Adipose tissue (tissue), 3 donors: Measurements from ENCODE around the gene MRPL43. TPM values are rescaled to one million over a fixed set of nuclear protein-coding genes. Genes with fewer than 3 reads are reported as not detected.
"Not testable (repeated sequence)": the region's sequence is repeated elsewhere in the genome, so short reads cannot be mapped to it uniquely, and the experiment has no call there.

ENCODE experiments used
- H3K27ac ChIP-seq: one replicate; pipeline ENCODE4 v1.5.1; 2013; ENCODE audit warnings: low read depth, low read length
- WGBS, 3 donors: extraction: QIAGEN DNeasy Blood & Tissue Kit; methylation state at CpG; one replicate each; pipeline ENCODE4 v1.1.7; 2013; 5-methylcytosine and 5-hydroxymethylcytosine counted together
- polyA plus RNA-seq, 3 donors: library from polyadenylated mRNA; stranded (reverse); fragments of 200-250 nt; gene quantifications; one replicate each; pipeline ENCODE4 v1.2.3, GENCODE V29; 2013
- donor health status: healthy with polysubstance abuse.
- donor health status: Bipolar disorder and iron deficiency.
- donor health status: healthy.

The MRPL43 gene
- polyA plus RNA-seq, 3 donors: 76.5 to 109 (median 96.3) TPM

DNA sequence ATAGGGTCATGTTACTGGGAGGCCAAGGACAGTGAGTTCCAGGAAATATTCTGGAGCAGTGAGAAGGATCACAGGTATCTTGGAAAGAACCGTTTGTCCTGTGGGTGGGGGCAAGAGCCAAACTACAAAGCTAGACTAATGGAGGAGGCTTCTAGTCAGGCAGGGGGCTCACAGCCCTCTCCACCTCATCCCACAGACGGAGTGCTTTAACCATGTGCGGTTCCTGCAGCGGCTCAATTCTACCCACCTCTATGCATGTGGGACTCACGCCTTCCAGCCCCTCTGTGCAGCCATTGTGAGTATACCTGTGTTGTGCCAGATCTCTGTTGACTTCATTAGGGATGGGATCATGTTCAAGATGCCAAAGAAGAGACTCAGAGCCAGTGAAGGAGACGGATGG, 9.9 kb downstream of the MRPL43 start:
- 83 to 90% (median 85%) methylated on average over 6 of the region's 6 CpGs for WGBS, 3 donors
- H3K27ac ChIP-seq: no peak overlapping the region

GRCh38 chr10:100976906-100977305, 10.4 kb downstream of the MRPL43 start:
- 73 to 93% (median 86%) methylated on average over 3 of the region's 3 CpGs for WGBS, 3 donors
- no peak overlapping the region for H3K27ac ChIP-seq

DNA sequence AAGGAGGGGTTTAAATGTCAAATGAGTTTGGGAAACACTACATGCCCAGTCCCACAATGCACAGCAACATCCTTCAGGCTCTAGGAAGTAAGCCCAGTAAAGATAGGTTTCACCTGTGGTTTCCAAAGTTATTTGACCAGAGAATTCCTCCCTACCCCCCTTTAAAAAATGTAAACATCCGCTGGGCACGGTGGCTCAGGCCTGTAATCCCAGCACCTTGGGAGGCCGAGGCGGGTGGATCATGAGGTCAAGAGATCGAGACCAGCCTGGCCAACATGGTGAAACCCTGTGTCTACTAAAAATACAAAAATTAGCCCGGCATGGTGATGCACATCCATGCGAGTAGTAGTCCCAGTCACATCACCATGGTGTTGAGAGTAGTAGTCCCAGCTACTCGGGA, 11.9 kb downstream of the MRPL43 start:
- 80 to 86% (median 83%) methylated on average over 8 of the region's 8 CpGs for WGBS, 3 donors
- not testable (repeated sequence) for H3K27ac ChIP-seq

DNA sequence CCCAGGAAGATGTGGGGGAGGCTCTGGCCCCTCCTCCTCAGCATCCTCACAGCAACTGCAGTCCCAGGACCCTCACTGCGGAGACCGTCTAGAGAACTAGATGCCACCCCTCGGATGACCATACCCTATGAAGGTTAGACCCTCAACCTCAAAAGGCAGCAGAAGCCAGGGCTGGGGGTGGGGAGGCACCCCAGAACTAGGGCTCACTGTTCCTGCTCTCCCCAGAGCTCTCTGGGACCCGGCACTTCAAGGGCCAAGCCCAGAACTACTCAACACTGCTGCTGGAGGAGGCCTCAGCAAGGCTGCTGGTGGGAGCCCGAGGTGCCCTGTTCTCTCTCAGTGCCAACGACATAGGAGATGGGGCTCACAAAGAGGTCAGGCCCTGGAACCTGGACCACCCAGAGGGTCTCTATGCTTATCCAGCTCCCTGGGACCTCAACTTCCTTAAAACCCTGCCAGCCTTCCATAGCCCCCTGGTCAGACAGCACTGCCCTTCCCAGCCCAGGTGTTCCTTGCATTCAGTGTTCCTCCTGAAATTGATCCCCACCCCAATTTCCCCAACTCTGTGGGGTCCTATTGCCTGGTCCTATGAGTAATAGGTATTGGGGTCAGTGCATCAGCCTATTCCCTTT, 14.3 kb downstream of the MRPL43 start:
- 91 to 95% (median 95%) methylated on average over 6 of the region's 6 CpGs for WGBS, 3 donors
- H3K27ac ChIP-seq: no peak overlapping the region

GRCh38 chr10:100972115-100972903, 15.0 kb downstream of the MRPL43 start:
- 69 to 86% (median 80%) methylated on average over 13 of the region's 13 CpGs for WGBS, 3 donors

DNA sequence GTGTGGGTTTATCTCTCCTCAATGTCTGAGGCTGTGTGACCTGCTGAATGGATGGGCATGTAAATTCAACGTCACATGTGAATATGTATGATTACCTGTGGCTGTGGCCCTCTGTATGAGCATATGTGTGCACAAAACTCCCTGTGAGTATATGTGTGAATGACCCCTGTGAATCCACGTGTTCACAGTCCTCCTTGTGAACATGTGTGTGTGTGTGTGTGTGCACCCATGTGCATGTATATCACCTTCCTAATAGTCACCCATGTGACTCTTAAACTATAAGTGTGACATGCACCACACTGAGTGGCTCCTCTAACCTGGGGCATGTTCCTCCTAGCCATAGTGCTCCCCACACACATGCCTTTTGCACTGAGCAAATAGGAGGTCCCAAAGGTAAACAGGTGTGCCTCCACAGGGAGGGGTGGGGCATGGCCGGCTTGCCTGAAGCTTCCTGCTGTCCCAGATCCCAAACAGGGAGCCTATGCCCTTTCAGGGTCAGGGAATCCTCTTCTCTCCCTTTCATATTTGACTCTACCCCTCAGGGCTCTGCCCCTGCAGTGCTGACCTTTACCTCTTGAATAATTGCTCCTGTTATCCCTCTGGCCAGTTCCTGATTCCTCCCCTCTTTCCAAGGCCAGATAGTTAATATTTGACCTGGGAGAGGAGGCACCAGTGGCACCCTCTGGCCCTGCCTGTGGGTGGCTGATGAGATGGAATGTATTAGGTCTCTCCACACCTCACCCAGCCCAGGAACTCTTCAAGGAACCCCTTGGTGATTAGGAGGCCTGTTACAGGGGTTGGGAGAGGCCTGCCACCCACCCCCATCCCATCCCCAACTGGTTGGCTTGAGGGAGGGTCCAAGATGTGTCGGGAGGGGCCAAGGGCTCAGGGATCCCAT, 16.1 kb downstream of the MRPL43 start:
- H3K27ac ChIP-seq: no peak overlapping the region
- whole genome bisulfite sequencing, 3 donors: 22 to 86% (median 75%) methylated on average over 4 of the region's 4 CpGs

More at GRCh38 chr10:100972115-100972903, 15.0 kb downstream of the MRPL43 start:
- H3K27ac ChIP-seq: no peak overlapping the region

DNA sequence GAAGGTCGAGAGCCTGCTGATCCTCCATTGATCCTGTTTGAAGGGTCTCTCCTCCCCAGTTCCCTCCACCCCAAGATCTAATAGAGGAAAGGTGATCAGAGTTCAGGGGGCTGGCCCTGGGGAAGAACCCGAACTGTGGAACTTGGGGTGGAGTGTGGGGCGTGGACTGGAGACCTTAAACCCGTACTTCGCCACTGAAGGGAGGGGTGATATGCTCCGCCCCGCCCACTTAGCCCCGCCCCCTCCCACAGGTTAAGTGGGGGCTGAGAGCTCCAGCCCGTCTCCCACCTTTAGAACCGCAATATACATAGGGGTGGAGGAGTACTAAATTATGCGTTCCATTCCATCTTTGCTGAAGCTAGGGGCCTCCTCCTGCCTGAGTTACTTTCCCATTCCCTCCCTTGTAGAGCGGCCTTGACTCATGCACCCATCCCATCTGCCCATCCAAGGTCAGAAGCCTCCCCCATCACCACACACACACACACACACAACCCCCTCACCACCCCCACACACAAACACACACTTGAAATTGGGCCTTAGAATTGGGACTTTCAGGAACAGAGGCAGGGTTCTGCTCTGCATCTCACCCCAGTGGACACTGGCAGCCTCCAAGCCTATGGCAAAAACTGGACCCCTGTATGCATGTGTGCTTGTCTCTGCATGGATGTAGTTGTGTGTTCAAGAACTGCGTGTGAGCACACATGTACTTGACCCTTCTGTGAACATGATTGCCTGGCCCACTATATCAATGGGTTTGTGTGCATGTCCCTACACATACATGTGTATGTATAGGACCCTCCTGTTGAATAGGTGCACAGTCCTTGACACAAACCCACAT, 17.0 kb downstream of the MRPL43 start:
- 23 to 45% (median 43%) methylated on average over 13 of the region's 13 CpGs for WGBS, 3 donors
- no peak overlapping the region for H3K27ac ChIP-seq

DNA sequence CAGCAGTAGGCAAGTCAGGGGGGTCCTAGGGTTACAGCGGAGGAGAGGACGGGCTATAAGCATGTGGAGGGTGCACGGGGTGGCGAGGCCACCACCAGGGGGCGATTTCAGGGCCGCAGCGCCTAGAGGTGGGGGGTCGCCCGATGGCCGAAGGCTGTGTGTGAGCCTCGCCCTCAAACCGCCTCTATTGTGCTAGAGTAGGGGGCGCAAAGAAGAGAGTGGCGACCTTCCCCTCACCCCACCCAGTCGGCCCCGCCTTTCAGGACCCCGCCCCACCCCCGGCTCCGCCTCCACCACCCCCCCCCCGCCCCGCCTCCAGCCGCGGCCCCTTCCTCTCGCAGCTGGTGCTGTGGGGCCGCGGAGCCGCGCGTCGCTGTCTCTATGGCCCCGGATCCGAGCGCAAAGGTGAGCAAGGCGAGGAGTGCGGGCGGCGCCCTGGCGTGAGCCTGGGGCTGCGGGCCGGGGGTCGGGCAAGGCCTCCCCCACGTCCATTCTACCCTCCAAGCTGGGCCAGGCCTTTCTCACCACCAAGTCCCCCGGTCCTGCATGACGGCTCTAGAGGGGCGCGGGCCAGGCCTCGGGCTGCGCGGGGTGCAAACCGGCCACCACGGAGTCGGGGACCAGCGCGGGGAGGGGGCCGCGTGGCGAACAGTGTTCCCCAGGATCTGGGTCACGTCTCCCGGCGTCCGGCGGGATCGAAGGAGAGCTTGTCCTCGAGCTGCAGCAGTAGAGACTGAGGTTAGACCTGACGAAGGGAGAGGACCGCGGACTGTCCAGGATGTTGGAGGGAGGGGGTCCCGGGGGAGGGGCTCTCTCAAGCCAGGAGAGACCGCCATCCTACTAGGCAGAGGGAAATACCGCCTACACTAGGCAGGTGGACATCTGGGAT, 17.9 kb downstream of the MRPL43 start, which contains the start of gene SEMA4G:
TSS of gene SEMA4G (plus strand) at position 318 of the 889 bp plus-strand sequence. CDS start 3,409 bp downstream, outside the sequence.
- no peak within 1 kb of the TSS for H3K27ac ChIP-seq
- WGBS, 3 donors: 1 to 3% (median 1%) methylated on average over 50 to 70 of the region's 70 CpGs

DNA sequence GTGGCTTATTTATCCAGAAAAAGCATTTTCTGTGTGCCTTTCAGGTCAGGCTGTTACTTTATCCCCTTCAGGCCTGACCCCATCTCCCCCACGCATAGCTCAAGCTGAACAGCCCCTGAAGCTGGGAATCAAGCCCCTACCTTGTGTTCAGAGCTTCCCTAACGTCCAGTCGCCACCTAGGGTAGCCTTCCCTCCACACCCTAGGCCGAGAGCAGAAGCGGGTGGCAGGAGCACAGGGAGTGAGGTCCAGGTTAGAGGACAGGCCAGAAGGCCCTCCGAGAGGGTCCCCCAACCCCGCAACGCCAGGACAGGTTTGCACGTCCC, 18.5 kb downstream of the MRPL43 start:
- H3K27ac ChIP-seq: no peak overlapping the region
- 6 to 30% (median 22%) methylated on average over 9 of the region's 9 CpGs for WGBS, 3 donors

GRCh38 chr10:100968062-100968736, 19.1 kb downstream of the MRPL43 start:
- no peak overlapping the region for H3K27ac ChIP-seq
- WGBS, 3 donors: 78 to 90% (median 88%) methylated on average over 2 of the region's 2 CpGs

GRCh38 chr10:100967332-100967731, 20.0 kb downstream of the MRPL43 start:
- 82 to 88% (median 86%) methylated on average over 2 of the region's 2 CpGs for WGBS, 3 donors
- no peak overlapping the region for H3K27ac ChIP-seq

DNA sequence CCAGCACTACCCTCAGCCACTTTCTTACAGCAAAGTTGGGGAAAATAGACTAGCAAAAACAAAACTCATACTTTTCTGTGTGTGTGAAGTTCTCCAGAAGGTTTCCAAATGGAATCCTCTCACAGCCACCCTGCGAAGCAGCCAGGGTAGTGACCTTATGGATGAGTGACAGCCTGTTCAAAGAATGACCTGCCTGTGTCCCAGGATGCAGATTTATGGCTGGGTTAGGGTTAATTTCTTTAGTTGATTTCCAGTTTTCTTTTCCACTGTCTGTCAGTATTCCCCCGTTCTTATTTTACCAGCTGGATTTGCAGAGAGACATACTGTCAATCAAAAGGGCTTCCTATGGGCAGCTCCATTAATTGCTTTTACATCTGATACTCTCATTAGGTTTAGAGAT, 20.4 kb downstream of the MRPL43 start:
- WGBS, 3 donors: 28 to 85% (median 83%) methylated on average over 2 of the region's 2 CpGs
- H3K27ac ChIP-seq: no peak overlapping the region

- WGBS, 3 donors: 68 to 69% (median 69%) methylated on average over 5 of the region's 5 CpGs
- H3K27ac ChIP-seq: no peak overlapping the region
Measured at GRCh38 chr10:100965820-100966219, 21.5 kb downstream of the MRPL43 start.

DNA sequence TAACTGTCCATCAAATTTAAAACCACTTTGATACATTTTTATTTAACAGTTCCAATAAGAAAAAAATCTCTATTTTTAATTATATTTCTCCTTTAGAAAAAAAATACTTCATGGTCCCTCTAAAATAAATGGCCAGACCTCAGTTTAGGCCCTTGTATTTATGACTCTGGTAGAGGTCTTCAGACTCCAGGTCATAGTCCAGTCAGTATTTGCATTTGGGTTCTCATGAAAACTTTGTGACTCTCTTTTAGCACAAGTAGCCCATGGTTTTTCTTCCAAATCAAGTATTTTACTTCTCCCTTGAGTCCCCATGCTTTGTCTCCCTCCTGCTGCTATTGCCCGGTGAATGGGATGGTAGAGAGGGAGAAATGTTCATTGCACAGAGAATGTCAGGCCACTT, 23.5 kb downstream of the MRPL43 start:
- WGBS, 3 donors: 97 to 100% (median 100%) methylated on average over 1 of the region's 1 CpG
- H3K27ac ChIP-seq: no peak overlapping the region

DNA sequence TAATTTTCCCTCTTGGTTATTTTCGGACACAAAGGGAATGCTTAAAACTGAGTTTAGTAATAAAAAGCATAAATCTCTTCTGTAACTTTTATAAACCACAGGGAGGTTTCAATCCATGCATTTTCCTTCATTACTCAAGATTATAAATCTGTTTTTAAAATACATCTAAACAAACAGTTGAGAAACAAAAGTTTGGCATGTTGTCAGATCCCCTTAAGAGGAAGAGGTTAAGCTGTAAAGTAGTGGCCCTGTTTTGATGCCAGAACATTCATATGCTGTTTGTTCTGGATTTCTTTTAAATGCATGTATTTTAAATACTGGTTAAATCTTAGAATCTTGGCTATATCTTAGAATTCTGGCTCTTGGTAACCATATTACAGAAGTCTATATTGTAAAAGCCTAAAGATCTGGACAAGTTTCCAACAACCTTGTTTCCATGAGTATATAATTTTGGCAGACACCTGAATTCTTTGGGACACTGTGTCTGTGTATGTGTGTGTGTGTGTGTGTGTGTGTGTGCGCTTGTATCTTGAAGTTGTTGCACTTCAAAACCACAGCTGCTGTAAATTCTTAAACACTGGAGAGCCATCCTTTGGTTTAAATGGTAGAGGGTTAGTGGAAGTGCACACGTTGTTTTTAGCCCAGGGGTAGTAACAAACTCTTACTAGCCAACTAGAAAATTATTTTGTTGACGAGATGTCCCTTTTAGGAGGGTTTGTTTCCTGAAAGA, 24.8 kb downstream of the MRPL43 start:
- H3K27ac ChIP-seq: no peak overlapping the region
- 81 to 91% (median 89%) methylated on average over 4 of the region's 4 CpGs for WGBS, 3 donors

DNA sequence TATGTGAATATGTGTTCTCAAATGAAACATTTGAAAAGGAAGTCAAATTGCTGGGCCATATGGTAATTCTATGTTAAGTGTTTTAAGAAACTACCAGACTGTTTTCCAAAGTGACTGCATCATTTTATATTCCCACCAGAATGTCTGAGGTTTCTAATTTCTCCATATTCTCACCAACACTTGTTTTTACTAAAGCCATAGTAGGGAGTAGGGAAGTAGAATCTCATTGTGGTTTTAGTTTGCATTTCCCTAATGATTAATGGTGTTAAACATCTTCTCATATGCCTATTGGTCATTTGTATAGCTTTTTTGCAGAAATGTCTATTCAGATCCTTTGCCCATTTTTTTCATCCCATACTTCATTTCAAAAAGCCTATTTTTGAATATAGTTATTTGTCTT, 27.0 kb downstream of the MRPL43 start:
- no peak overlapping the region for H3K27ac ChIP-seq
